ENCODE results near the gene ZBTB18. TPM values are rescaled to one million over a fixed set of nuclear protein-coding genes. Genes with fewer than 3 reads are reported as not detected.
"Not testable (repeated sequence)": the region's sequence is repeated elsewhere in the genome, so short reads cannot be mapped to it uniquely, and the experiment has no call there.

ZBTB18 gene
- total RNA-seq, 1 donor from 2014 or later: 213 TPM

GRCh38 chr1:244044423-244044822 is 6.7 kb upstream of the ZBTB18 start:
- Mint-ChIP-seq H3K4me1 (ENCODE audit: low read depth, unreplicated experiment) (peaks cover 3% of the 10 kb centered on the region), H3K9me3 (ENCODE audit: unreplicated experiment) (peaks cover 8% of the 10 kb centered on the region)

DNA sequence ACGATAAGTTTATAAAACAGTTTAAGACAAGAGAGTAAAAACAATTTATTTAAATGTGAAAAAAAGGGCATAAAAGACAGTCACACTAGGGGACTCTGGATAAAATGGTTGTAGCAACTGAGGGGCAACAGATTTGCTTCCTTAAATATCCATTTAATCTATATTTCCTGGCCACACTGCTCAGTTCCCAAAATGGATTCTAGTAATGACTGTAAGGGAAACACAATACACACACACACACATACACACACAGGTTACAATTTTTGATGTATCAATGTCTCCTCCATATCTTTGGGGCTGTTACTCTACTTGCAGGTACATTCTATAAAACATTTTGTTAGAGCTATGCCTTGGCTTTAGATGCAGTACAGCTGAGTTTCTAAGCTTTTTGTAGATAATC is 4.8 kb upstream of the ZBTB18 start:
- H3K36me3 Mint-ChIP-seq (ENCODE audit: unreplicated experiment): peaks cover 11% of the 10 kb centered on the region
- H3K4me1 Mint-ChIP-seq (ENCODE audit: low read depth, unreplicated experiment); H3K9me3 Mint-ChIP-seq (ENCODE audit: unreplicated experiment); DNase-seq; H3K27me3 Mint-ChIP-seq (ENCODE audit: unreplicated experiment); H3K27ac Mint-ChIP-seq (ENCODE audit: unreplicated experiment); H3K4me3 Mint-ChIP-seq (ENCODE audit: unreplicated experiment): not testable (repeated sequence)

More at GRCh38 chr1:244044423-244044822, 6.7 kb upstream of the ZBTB18 start:
- Mint-ChIP-seq H3K27me3 (ENCODE audit: unreplicated experiment) (peaks cover 6% of the 10 kb centered on the region), H3K27ac (ENCODE audit: unreplicated experiment) (no peak overlapping the region), H3K4me3 (ENCODE audit: unreplicated experiment) (no peak overlapping the region), H3K36me3 (ENCODE audit: unreplicated experiment) (peaks cover 1% of the 10 kb centered on the region)
- no peak for TF ChIP-seq CTCF (IDR thresholded peaks at IDR 0.05; ENCODE audit: partially characterized antibody, unreplicated experiment)
- no peak for DNase-seq

DNA sequence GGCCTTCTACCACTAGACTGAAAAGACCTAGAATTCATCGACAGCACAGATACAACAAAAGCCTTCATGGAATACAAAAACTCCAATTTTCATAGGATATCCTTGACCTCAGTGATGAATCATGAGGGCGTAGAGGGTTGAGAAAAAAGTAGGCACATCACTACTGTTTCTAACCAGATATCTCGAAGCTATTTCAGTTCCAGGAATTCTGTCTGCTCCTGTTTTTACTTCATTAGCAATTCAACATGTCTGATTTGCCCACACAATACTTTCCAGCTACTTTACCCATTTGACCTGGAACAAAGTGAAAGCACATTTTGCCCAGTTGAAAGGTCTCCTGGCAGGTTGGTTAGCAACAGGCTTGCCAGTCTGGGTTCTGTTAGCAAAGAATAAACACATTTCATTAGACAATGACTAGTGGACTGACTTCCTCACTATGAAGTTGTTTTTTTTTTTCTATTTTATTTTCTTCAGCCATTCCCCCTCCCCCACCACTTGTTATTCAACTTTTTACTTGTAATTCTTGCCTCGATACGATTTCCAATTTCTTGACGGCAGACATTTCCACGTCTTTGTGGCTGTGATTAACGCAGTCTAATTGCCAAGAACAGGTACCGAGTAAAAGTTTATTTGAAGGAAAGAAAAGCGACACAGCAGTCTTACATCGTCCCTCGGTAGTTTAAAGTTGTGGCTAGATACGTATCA is 4.0 kb upstream of the ZBTB18 start:
- no peak for DNase-seq
- peaks cover 3% of the 10 kb centered on the region for H3K4me1 Mint-ChIP-seq (ENCODE audit: low read depth, unreplicated experiment)
- peaks cover 11% of the 10 kb centered on the region for H3K36me3 Mint-ChIP-seq (ENCODE audit: unreplicated experiment)
- peaks cover 8% of the 10 kb centered on the region for H3K9me3 Mint-ChIP-seq (ENCODE audit: unreplicated experiment)
- H3K27ac Mint-ChIP-seq (ENCODE audit: unreplicated experiment): peak overlapping the region; percentile 97
- H3K27me3 Mint-ChIP-seq (ENCODE audit: unreplicated experiment): peaks cover 6% of the 10 kb centered on the region
- peak overlapping the region; percentile 90 for H3K4me3 Mint-ChIP-seq (ENCODE audit: unreplicated experiment)
- no peak for TF ChIP-seq CTCF (IDR thresholded peaks at IDR 0.05; ENCODE audit: partially characterized antibody, unreplicated experiment)

GRCh38 chr1:244047621-244048255 is 3.3 kb upstream of the ZBTB18 start:
- Mint-ChIP-seq H3K36me3 (ENCODE audit: unreplicated experiment) (peaks cover 11% of the 10 kb centered on the region), H3K27me3 (ENCODE audit: unreplicated experiment) (peaks cover 6% of the 10 kb centered on the region), H3K27ac (ENCODE audit: unreplicated experiment) (peak overlapping the region; percentile 97), H3K9me3 (ENCODE audit: unreplicated experiment) (peaks cover 8% of the 10 kb centered on the region), H3K4me1 (ENCODE audit: low read depth, unreplicated experiment) (peaks cover 3% of the 10 kb centered on the region), H3K4me3 (ENCODE audit: unreplicated experiment) (peak overlapping the region; percentile 90)
- no peak for DNase-seq
- TF ChIP-seq CTCF (IDR thresholded peaks at IDR 0.05; ENCODE audit: partially characterized antibody, unreplicated experiment): no peak

- H3K4me3 Mint-ChIP-seq (ENCODE audit: unreplicated experiment): no peak overlapping the region
These were observed 2.6 kb upstream of the ZBTB18 start for GRCh38 chr1:244048256-244049161.

More at GRCh38 chr1:244048256-244049161, 2.6 kb upstream of the ZBTB18 start:
- DNase-seq: peak; percentile 99
- TF ChIP-seq CTCF (IDR thresholded peaks at IDR 0.05; ENCODE audit: partially characterized antibody, unreplicated experiment): no peak
- peaks cover 3% of the 10 kb centered on the region for H3K4me1 Mint-ChIP-seq (ENCODE audit: low read depth, unreplicated experiment)
- peaks cover 11% of the 10 kb centered on the region for H3K36me3 Mint-ChIP-seq (ENCODE audit: unreplicated experiment)
- H3K9me3 Mint-ChIP-seq (ENCODE audit: unreplicated experiment): peaks cover 8% of the 10 kb centered on the region
- H3K27ac Mint-ChIP-seq (ENCODE audit: unreplicated experiment): no peak overlapping the region
- peaks cover 6% of the 10 kb centered on the region for H3K27me3 Mint-ChIP-seq (ENCODE audit: unreplicated experiment)

Measured in glutamatergic neuron (in vitro differentiated cells).